22Rv1 (cell line): ENCODE results near the gene PDE4B.

ENCODE experiments used
- H3K27ac ChIP-seq: fragments of 450-650 bp; 2 replicates; pipeline ENCODE4 v1.5.1; 2017
- ZFX ChIP-seq: fragments of 450-650 bp; IDR thresholded peaks from 2 replicates; pipeline ENCODE4 v1.6.1; 2017; ENCODE audit warnings: antibody characterized with exemption, borderline replicate concordance
- TF ChIP-seq, protein P1 (sequence below): fragments of 450-650 bp; IDR thresholded peaks from 2 replicates; pipeline ENCODE4 v1.5.1; 2017; ENCODE audit warnings: mild to moderate bottlenecking

Gene PDE4B

DNA sequence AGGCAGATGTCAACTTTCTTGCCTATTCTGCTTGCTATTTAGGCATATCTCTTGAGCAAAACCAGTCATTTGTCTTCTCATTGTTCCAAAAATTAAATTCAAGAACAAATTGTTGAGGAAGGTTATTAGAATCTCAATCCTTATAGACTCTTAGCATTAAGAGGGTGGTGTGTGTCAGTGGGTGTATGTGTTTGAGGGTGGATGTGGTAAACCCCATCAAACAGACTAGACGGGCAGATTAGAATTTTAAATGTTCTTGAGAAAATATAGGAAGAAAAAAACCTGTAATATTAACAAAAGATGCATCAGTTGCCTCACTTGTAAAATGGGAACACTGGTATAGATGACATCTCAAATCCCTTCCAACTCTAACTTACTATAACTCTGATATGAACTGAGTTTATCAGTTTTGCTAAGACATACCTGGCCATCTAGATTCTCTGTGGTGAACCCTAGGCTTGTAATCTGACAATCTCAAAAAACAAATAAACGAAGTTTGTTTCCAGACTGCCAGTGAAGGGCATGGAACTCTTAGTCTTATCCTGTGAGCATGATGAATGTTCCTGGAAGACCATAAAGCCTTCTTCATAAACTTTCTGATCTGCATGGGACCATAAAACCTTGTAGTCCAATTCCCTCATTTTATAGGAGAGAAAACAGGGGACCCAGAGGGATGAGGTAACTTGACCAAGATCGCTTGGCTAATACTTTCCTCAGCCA is 564.9 kb downstream of the PDE4B start:
- TF ChIP-seq, protein P1, sequence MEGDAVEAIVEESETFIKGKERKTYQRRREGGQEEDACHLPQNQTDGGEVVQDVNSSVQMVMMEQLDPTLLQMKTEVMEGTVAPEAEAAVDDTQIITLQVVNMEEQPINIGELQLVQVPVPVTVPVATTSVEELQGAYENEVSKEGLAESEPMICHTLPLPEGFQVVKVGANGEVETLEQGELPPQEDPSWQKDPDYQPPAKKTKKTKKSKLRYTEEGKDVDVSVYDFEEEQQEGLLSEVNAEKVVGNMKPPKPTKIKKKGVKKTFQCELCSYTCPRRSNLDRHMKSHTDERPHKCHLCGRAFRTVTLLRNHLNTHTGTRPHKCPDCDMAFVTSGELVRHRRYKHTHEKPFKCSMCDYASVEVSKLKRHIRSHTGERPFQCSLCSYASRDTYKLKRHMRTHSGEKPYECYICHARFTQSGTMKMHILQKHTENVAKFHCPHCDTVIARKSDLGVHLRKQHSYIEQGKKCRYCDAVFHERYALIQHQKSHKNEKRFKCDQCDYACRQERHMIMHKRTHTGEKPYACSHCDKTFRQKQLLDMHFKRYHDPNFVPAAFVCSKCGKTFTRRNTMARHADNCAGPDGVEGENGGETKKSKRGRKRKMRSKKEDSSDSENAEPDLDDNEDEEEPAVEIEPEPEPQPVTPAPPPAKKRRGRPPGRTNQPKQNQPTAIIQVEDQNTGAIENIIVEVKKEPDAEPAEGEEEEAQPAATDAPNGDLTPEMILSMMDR = no peak
- no peak for TF ChIP-seq ZFX
- no peak overlapping the region for H3K27ac ChIP-seq

GRCh38 chr1:66359269-66359668 is 566.6 kb downstream of the PDE4B start:
- no peak overlapping the region for H3K27ac ChIP-seq
- no peak for TF ChIP-seq ZFX
- TF ChIP-seq, protein P1 = no peak

DNA sequence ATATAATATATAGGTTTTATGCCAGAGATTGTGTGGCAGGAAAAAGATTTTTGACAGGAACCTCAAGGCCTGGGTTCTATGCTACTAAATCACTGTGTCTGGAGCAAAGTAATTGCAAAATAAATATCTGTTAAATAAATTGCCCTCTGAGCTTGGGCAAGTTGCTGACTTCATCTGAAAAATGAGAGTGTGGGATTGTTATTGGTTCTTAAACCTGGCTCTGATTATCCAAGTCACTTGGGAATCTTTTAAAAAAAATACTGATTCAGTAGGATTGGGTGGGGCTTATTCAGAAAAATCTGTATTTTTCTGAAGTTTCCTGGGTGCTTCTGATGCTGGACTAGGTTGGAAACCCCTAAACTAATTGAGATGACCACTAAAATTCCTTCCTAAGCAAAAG is 567.1 kb downstream of the PDE4B start:
- TF ChIP-seq, protein P1 = no peak
- TF ChIP-seq ZFX = no peak
- no peak overlapping the region for H3K27ac ChIP-seq

DNA sequence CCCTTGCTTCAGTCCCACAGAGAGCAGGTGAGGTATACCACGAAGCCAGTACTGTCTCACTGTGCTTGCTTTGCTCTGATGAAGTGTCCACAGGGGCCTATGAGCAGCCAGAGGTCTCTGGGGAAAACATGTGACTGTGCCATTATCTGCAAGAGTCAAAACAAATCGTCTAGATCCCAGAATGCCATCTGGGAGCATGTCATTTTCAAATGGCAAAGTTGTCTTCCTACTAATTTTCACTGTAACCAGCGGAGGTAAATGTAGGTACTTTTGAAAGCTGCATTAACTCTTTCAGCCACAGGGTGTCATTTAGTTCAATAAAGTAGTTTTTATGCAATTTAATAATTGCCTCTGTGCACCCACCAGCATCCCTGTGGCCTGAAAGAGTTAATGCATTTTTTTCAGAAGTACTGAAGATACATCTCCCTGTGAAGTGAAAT is 567.6 kb downstream of the PDE4B start:
- H3K27ac ChIP-seq = no peak overlapping the region
- TF ChIP-seq, protein P1 = 0 out of 2 replicates have a peak, but pooled peaks have one; percentile 9
- TF ChIP-seq ZFX = no peak

DNA sequence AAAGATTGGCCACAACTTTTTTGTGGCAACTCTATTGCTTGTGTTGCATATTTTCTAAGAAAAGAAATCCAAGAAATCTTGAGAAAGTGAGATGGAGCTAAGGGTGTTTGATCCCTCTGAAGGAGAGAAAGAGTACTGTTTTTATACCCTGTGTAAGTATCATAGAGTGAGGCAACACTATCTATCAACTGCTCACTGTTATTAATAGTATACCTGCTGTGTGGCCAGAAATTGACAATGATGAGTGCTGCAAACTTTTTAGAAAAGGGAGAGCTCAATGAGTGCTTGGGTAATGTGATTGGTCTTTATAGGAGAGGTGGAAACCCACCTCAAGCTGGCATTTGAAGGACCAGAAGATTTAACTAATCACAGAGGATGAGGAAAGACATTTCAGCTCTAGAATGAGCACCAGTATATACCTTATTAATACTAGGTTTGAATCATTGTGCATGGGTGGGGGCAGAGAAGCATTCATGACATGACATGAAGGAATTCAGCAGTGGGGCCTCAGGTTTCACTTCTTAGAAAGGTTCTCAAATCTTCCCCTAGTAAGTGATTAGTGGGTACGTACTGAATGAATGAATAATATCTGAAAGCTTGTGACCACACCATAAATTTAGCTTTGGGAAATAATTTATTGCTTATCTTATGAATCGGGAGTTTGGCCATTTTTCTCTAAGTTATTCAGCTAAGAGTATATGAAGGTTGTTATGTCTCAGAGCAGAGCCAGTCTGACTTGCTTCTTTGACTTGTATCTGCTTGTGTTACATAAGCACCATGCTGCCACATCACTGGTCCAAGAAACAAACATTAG is 572.1 kb downstream of the PDE4B start:
- no peak overlapping the region for H3K27ac ChIP-seq
- TF ChIP-seq, protein P1 = no peak
- TF ChIP-seq ZFX = no peak

- no peak overlapping the region for H3K27ac ChIP-seq
- TF ChIP-seq, protein P1 = no peak
- no peak for TF ChIP-seq ZFX
These were observed 572.9 kb downstream of the PDE4B start for GRCh38 chr1:66365635-66366034.

DNA sequence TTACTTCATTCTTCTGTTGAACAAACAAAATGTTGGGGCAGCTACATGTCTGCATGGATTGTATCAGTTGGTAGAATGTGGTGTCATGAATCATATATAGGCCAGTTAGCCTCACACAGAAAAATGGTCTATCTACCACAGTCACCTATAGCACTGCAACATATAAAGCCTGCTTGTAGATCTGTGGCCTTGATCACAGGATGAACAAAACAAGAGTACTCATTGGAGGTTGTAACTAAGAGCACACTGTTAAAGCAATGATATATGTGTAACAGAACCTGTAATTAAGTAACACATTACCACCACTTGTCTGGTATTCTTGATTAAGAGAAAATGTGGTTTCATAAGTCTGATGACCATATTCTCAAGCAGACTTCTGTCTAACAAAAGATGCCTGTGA is 573.9 kb downstream of the PDE4B start:
- no peak overlapping the region for H3K27ac ChIP-seq
- TF ChIP-seq ZFX = no peak
- TF ChIP-seq, protein P1 = no peak
